DND-41 (cell line): Measurements from ENCODE around the gene SEMA5A.

Source experiments
- ATAC-seq: fragments of 200-7000 bp; cut with Tn5 transposase; 3 replicates; pipeline ENCODE4 v1.9.1; 2021; ENCODE audit warnings: low read depth; ENCODE audit not compliant: insufficient read depth
- DNase-seq: peaks from one replicate; pipeline ENCODE4 v3.0.0-alpha.2; 2020
- H2AFZ ChIP-seq: 2 replicates; pipeline ENCODE4 v1.6.0; 2012; ENCODE audit warnings: low read depth, low read length
- H3K27ac ChIP-seq: 2 replicates; pipeline ENCODE4 v1.5.1; 2012; ENCODE audit warnings: low read length, inconsistent platforms
- H3K27me3 ChIP-seq: fragments of 200-600 bp; sonication (generic); 2 replicates; pipeline ENCODE4 v1.6.0; 2012; ENCODE audit warnings: low read length, mild to moderate bottlenecking, inconsistent platforms; ENCODE audit not compliant: insufficient read depth, poor library complexity
- H3K36me3 ChIP-seq: 2 replicates; pipeline ENCODE4 v1.5.1; 2012; ENCODE audit warnings: low read length, inconsistent platforms; ENCODE audit not compliant: insufficient read depth
- H3K4me1 ChIP-seq: 2 replicates; pipeline ENCODE4 v1.5.1; 2012; ENCODE audit warnings: mild to moderate bottlenecking, low read length; ENCODE audit not compliant: insufficient read depth
- H3K4me2 ChIP-seq: 2 replicates; pipeline ENCODE4 v1.6.0; 2012; ENCODE audit warnings: mild to moderate bottlenecking, moderate library complexity, low read length, inconsistent platforms; ENCODE audit not compliant: insufficient read depth
- H3K4me3 ChIP-seq, 2 experiments: fragments of 200-600 bp in 1 of 2; shearing (Covaris generic) in 1 of 2; 2 replicates each; pipeline ENCODE4 v1.5.1; 2012 to 2016; ENCODE audit warnings: inconsistent platforms in 2 of 2, low read length in 2 of 2, mild to moderate bottlenecking in 2 of 2, low read depth in 1 of 2, moderate library complexity in 1 of 2
- H3K79me2 ChIP-seq: 2 replicates; pipeline ENCODE4 v1.6.0; 2012; ENCODE audit warnings: low read length, inconsistent platforms; ENCODE audit not compliant: insufficient read depth
- H3K9ac ChIP-seq: 2 replicates; pipeline ENCODE4 v1.6.0; 2012; ENCODE audit warnings: low read depth, mild to moderate bottlenecking, inconsistent platforms, low read length, moderate library complexity
- H3K9me3 ChIP-seq: 2 replicates; pipeline ENCODE4 v1.5.1; 2012; ENCODE audit warnings: low read length, moderate library complexity, mild to moderate bottlenecking, inconsistent platforms; ENCODE audit not compliant: insufficient read depth, severe bottlenecking
- H4K20me1 ChIP-seq: 2 replicates; pipeline ENCODE4 v1.6.0; 2012; ENCODE audit warnings: low read length; ENCODE audit not compliant: insufficient read depth
- CTCF ChIP-seq: IDR thresholded peaks from 2 replicates; pipeline ENCODE4 v1.5.1; 2012; ENCODE audit warnings: borderline replicate concordance, low read length, moderate library complexity, mild to moderate bottlenecking; ENCODE audit not compliant: poor library complexity, severe bottlenecking; ENCODE audit errors: extremely low read depth
- EZH2 ChIP-seq: IDR thresholded peaks from 3 replicates; pipeline ENCODE4 v1.6.1; 2012; ENCODE audit warnings: borderline replicate concordance, low read depth, mild to moderate bottlenecking, moderate library complexity, low read length, inconsistent platforms; ENCODE audit not compliant: severe bottlenecking

The SEMA5A gene

GRCh38 chr5:9251379-9251980 is 294.4 kb downstream of the SEMA5A start:
- Histone ChIP-seq H3K9ac (no peak overlapping the region), H3K4me2 (no peak overlapping the region), H3K27ac (no peak overlapping the region), H3K27me3 (no peaks in the 10 kb centered on the region), H2AFZ (no peak overlapping the region), H4K20me1 (no peaks in the 10 kb centered on the region), H3K4me1 (no peaks in the 10 kb centered on the region), H3K4me3 (no peak overlapping the region), H3K9me3 (no peaks in the 10 kb centered on the region), H3K79me2 (no peaks in the 10 kb centered on the region), H3K36me3 (no peaks in the 10 kb centered on the region)
- ATAC-seq (no peak), DNase-seq (no peak)
- TF ChIP-seq EZH2 (no peak), CTCF (no peak)

- no peaks in the 10 kb centered on the region for H3K4me1 ChIP-seq
- H4K20me1 ChIP-seq, result no peaks in the 10 kb centered on the region
- H3K4me3 ChIP-seq, result no peak overlapping the region
- no peaks in the 10 kb centered on the region for H3K36me3 ChIP-seq
- H3K9ac ChIP-seq, result no peak overlapping the region
- DNase-seq (no peak), ATAC-seq (no peak)
- no peaks in the 10 kb centered on the region for H3K27me3 ChIP-seq
- TF ChIP-seq EZH2 (no peak), CTCF (no peak)
- H3K27ac ChIP-seq, result no peak overlapping the region
- H2AFZ ChIP-seq, result no peak overlapping the region
- no peak overlapping the region for H3K4me2 ChIP-seq
- H3K9me3 ChIP-seq, result no peaks in the 10 kb centered on the region
- no peaks in the 10 kb centered on the region for H3K79me2 ChIP-seq
Observed at GRCh38 chr5:9249231-9249630, 296.6 kb downstream of the SEMA5A start.

GRCh38 chr5:9245071-9245470 is 300.8 kb downstream of the SEMA5A start:
- H3K9me3 ChIP-seq, result no peaks in the 10 kb centered on the region
- no peak overlapping the region for H3K4me2 ChIP-seq
- H2AFZ ChIP-seq, result no peak overlapping the region
- no peaks in the 10 kb centered on the region for H4K20me1 ChIP-seq
- H3K27me3 ChIP-seq, result no peaks in the 10 kb centered on the region
- no peaks in the 10 kb centered on the region for H3K36me3 ChIP-seq
- no peak overlapping the region for H3K27ac ChIP-seq
- no peaks in the 10 kb centered on the region for H3K4me1 ChIP-seq
- ATAC-seq, result no peak
- H3K9ac ChIP-seq, result no peak overlapping the region
- no peaks in the 10 kb centered on the region for H3K79me2 ChIP-seq
- no peak for DNase-seq
- no peak overlapping the region for H3K4me3 ChIP-seq
- no peak for TF ChIP-seq CTCF
- TF ChIP-seq EZH2, result no peak
